ENCODE data around the gene RPN2. TPM values are rescaled to one million over a fixed set of nuclear protein-coding genes. Genes with fewer than 3 reads are reported as not detected.

RPN2 gene
- total RNA-seq, 1 experiment from 2014 or later = 220 TPM

GRCh38 chr20:37280403-37280802 lies 101.3 kb downstream of the RPN2 start:
- POLR2A ChIA-PET = no interaction called here
- Histone ChIP-seq H3K4me1 (ENCODE audit: control insufficient read depth in 1 of 2, insufficient read depth in 2 of 2, low read length in 2 of 2) (peaks cover 0 to 5% of the 10 kb centered on the region in 2 experiments; a peak in 1 of 4 replicates), H3K27ac (ENCODE audit: low read depth, low read length) (no peak overlapping the region), H3K27me3 (ENCODE audit: insufficient read depth, low read length) (no peaks in the 10 kb centered on the region), H3K9me3 (ENCODE audit: control insufficient read depth in 1 of 2, insufficient read depth in 1 of 2, low read depth in 1 of 2, low read length in 2 of 2) (no peaks in the 10 kb centered on the region), H3K4me2 (ENCODE audit: low read length) (no peak overlapping the region), H2AFZ (ENCODE audit: low read depth, low read length, poor library complexity, severe bottlenecking) (no peak overlapping the region), H3K36me3 (ENCODE audit: control insufficient read depth in 1 of 2, insufficient read depth in 2 of 2, low read length in 2 of 2) (no peaks in the 10 kb centered on the region), H3K9ac (ENCODE audit: low read length) (no peak overlapping the region), H3K4me3 (replicated peaks in 1 of 2; ENCODE audit: low read depth in 1 of 2, low read length in 2 of 2) (no peak overlapping the region), H4K20me1 (ENCODE audit: insufficient read depth) (no peaks in the 10 kb centered on the region), H3K9me2 (ENCODE audit: insufficient read depth) (no peaks in the 10 kb centered on the region), H3K79me2 (ENCODE audit: insufficient read depth, low read length) (no peaks in the 10 kb centered on the region)
- no TSS peak for BruUV-seq (replicated peaks)
- CTCF ChIA-PET = interaction anchor here (1.6 kb wide), 1 partner anchor 10 kb away, joined by 5 read pairs; no protein-coding TSS in a partner anchor
- no peak for DNase-seq (ENCODE audit: low read depth, low spot score)
- intact Hi-C loops (cut with micrococcal nuclease) = no loop called here
- RAD21 ChIA-PET (ENCODE audit: low non-redundant PET in 1 of 2, low total read pairs in 2 of 2, uncharacterized antibody in 2 of 2, unreplicated experiment in 2 of 2) = no interaction called here
- TF ChIP-seq ZNF274 (IDR thresholded peaks at IDR 0.05; ENCODE audit: low read depth, low read length) (no peak), POLR2AphosphoS5 (IDR thresholded peaks at IDR 0.05; ENCODE audit: low read depth, low read length) (no peak), YY1 (IDR thresholded peaks at IDR 0.05; ENCODE audit: extremely low read depth, insufficient replicate concordance, low read depth, low read length) (no peak), CTCF (IDR thresholded peaks at IDR 0.05 in 2 of 3, conservative IDR thresholded peaks at IDR 0.05 in 1 of 3; ENCODE audit: borderline replicate concordance in 1 of 3, insufficient read depth in 1 of 3, low read depth in 2 of 3, low read length in 2 of 3) (no peak), JUND (IDR thresholded peaks at IDR 0.05) (no peak)
- ATAC-seq = no peak

- no peak overlapping the region for H2AFZ ChIP-seq (ENCODE audit: low read depth, low read length, poor library complexity, severe bottlenecking)
- DNase-seq (ENCODE audit: low read depth, low spot score) (no peak), ATAC-seq (peak; percentile 30; the same call in 1 of the 2 replicates)
- H3K27ac ChIP-seq (ENCODE audit: low read depth, low read length) = no peak overlapping the region
- TF ChIP-seq TCF7L2 (IDR thresholded peaks at IDR 0.05; ENCODE audit: borderline replicate concordance, extremely low read depth, insufficient read depth, insufficient read length) = no peak
- TF ChIP-seq CTCF (IDR thresholded peaks at IDR 0.05 in 2 of 3, conservative IDR thresholded peaks at IDR 0.05 in 1 of 3; ENCODE audit: borderline replicate concordance in 1 of 3, insufficient read depth in 1 of 3, low read depth in 2 of 3, low read length in 2 of 3) = peak in 2 of 3 experiments; percentile 28 to 58; a peak in 3 of 6 replicates
- TF ChIP-seq ZFX (IDR thresholded peaks at IDR 0.05) = no peak
- TF ChIP-seq EZH2 (IDR thresholded peaks at IDR 0.05) = no peak
- TF ChIP-seq RAD21 (IDR thresholded peaks at IDR 0.05; ENCODE audit: low read depth) = peak; percentile 73
- no peaks in the 10 kb centered on the region for H3K9me2 ChIP-seq (ENCODE audit: insufficient read depth)
- H3K36me3 ChIP-seq (ENCODE audit: control insufficient read depth in 1 of 2, insufficient read depth in 2 of 2, low read length in 2 of 2) = no peaks in the 10 kb centered on the region
- no peaks in the 10 kb centered on the region for H3K79me2 ChIP-seq (ENCODE audit: insufficient read depth, low read length)
- no peaks in the 10 kb centered on the region for H3K9me3 ChIP-seq (ENCODE audit: control insufficient read depth in 1 of 2, insufficient read depth in 1 of 2, low read depth in 1 of 2, low read length in 2 of 2)
- ChIA-PET POLR2A (interaction anchor here (1.7 kb wide), 1 partner anchor 12 kb away, joined by 4 read pairs; no protein-coding TSS in a partner anchor), CTCF (interaction anchor here (0.9 to 1.3 kb wide), 3 partner anchors 102 to 249 kb away, joined by 3 to 5 read pairs (median 3); no protein-coding TSS in a partner anchor), RAD21 (ENCODE audit: low non-redundant PET in 1 of 2, low total read pairs in 2 of 2, uncharacterized antibody in 2 of 2, unreplicated experiment in 2 of 2) (interaction anchor here (0.7 to 0.9 kb wide), 2 partner anchors 102 kb away, joined by 3 read pairs; no protein-coding TSS in a partner anchor)
- H3K4me1 ChIP-seq (ENCODE audit: control insufficient read depth in 1 of 2, insufficient read depth in 2 of 2, low read length in 2 of 2) = peaks cover 0 to 5% of the 10 kb centered on the region in 2 experiments; a peak in 1 of 4 replicates
- H3K4me3 ChIP-seq (replicated peaks in 1 of 2; ENCODE audit: low read depth in 1 of 2, low read length in 2 of 2) = no peak overlapping the region
- intact Hi-C loops (cut with micrococcal nuclease) = no loop called here
- no TSS peak for BruUV-seq (replicated peaks)
- no peak overlapping the region for H3K9ac ChIP-seq (ENCODE audit: low read length)
- no peak overlapping the region for H3K4me2 ChIP-seq (ENCODE audit: low read length)
- H4K20me1 ChIP-seq (ENCODE audit: insufficient read depth) = no peaks in the 10 kb centered on the region
- no peaks in the 10 kb centered on the region for H3K27me3 ChIP-seq (ENCODE audit: insufficient read depth, low read length)
These were observed 103.4 kb downstream of the RPN2 start for GRCh38 chr20:37282556-37282955.

Data from HCT116 (cell line).